ENCODE results near the gene RIOX2. TPM values are rescaled to one million over a fixed set of nuclear protein-coding genes. Genes with fewer than 3 reads are reported as not detected.

Gene RIOX2
- total RNA-seq, 1 experiment from 2014 or later: 28.4 TPM

DNA sequence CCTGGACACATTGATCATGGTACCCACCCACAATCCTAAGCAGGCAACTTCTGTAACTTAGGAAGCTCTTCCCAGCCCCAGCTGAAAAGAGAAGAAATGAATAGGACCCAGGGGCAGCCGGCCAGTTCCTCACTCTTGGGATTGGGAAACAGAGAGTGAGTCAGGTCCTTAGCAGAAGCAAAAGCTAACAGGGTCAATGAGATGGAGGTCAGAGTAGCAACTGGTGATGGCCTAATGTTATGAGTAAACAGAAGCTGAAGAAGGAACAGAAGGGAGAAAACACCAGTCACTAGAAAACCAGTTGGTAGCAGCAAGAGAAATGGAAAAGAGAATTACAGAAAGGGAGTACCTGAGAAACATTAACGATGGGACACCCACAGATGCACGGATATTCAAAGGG lies 20.0 kb downstream of the RIOX2 start:
- DNase-seq (ENCODE audit: low spot score): no peak
- Histone ChIP-seq H3K4me3 (ENCODE audit: low read depth, low read length, poor library complexity, severe bottlenecking) (no peak overlapping the region), H3K27me3 (replicated peaks; ENCODE audit: insufficient read depth, low read depth, low read length, poor library complexity) (no peaks in the 10 kb centered on the region), H3K27ac (ENCODE audit: low read depth, low read length, poor library complexity, severe bottlenecking) (no peak overlapping the region), H3K36me3 (ENCODE audit: insufficient read depth, low read length, poor library complexity, severe bottlenecking) (peaks cover 11% of the 10 kb centered on the region), H3K4me1 (ENCODE audit: insufficient read depth, low read length, poor library complexity, severe bottlenecking) (no peaks in the 10 kb centered on the region), H3K9me3 (ENCODE audit: low read depth, low read length, poor library complexity, severe bottlenecking) (no peaks in the 10 kb centered on the region)
- CTCF ChIA-PET: no interaction called here
- POLR2A ChIA-PET (ENCODE audit: low non-redundant PET): no interaction called here
- BruUV-seq (replicated peaks): no TSS peak
- TF ChIP-seq CTCF (conservative IDR thresholded peaks at IDR 0.05; ENCODE audit: low read depth, low read length): no peak
- TF ChIP-seq EZH2 (IDR thresholded peaks at IDR 0.05; ENCODE audit: borderline replicate concordance, low read depth, low read length, poor library complexity, severe bottlenecking): no peak
- intact Hi-C loops (cut with micrococcal nuclease; ENCODE audit: unreplicated experiment): no loop called here

DNA sequence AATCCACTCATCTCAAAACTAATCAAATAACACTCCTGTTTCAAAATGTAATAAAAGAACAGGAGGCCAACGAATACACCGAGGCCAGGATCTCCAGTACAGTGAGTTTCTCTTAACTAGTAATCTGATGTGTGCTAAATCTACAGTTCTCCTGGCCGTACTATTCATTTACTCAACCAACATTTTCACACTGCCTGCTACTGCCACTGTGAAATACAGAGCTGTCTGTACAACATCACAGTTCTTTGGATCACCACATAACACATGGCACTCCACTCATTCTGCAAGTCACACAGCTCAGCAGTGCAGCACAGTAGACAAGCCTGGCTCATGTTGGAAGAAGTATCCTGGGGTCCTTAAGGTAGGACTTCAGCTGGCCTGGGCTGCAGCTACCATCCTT lies 21.9 kb downstream of the RIOX2 start:
- no peak for TF ChIP-seq EZH2 (IDR thresholded peaks at IDR 0.05; ENCODE audit: borderline replicate concordance, low read depth, low read length, poor library complexity, severe bottlenecking)
- no peak for TF ChIP-seq CTCF (conservative IDR thresholded peaks at IDR 0.05; ENCODE audit: low read depth, low read length)
- no peaks in the 10 kb centered on the region for H3K27me3 ChIP-seq (replicated peaks; ENCODE audit: insufficient read depth, low read depth, low read length, poor library complexity)
- POLR2A ChIA-PET (ENCODE audit: low non-redundant PET): no interaction called here
- no peak for DNase-seq (ENCODE audit: low spot score)
- no peak overlapping the region for H3K4me3 ChIP-seq (ENCODE audit: low read depth, low read length, poor library complexity, severe bottlenecking)
- H3K4me1 ChIP-seq (ENCODE audit: insufficient read depth, low read length, poor library complexity, severe bottlenecking): no peaks in the 10 kb centered on the region
- BruUV-seq (replicated peaks): no TSS peak
- peaks cover 25% of the 10 kb centered on the region for H3K36me3 ChIP-seq (ENCODE audit: insufficient read depth, low read length, poor library complexity, severe bottlenecking)
- H3K9me3 ChIP-seq (ENCODE audit: low read depth, low read length, poor library complexity, severe bottlenecking): no peaks in the 10 kb centered on the region
- intact Hi-C loops (cut with micrococcal nuclease; ENCODE audit: unreplicated experiment): no loop called here
- H3K27ac ChIP-seq (ENCODE audit: low read depth, low read length, poor library complexity, severe bottlenecking): no peak overlapping the region
- CTCF ChIA-PET: no interaction called here

- H3K4me1 ChIP-seq (ENCODE audit: insufficient read depth, low read length, poor library complexity, severe bottlenecking): no peaks in the 10 kb centered on the region
- intact Hi-C loops (cut with micrococcal nuclease; ENCODE audit: unreplicated experiment): no loop called here
- H3K27me3 ChIP-seq (replicated peaks; ENCODE audit: insufficient read depth, low read depth, low read length, poor library complexity): no peaks in the 10 kb centered on the region
- POLR2A ChIA-PET (ENCODE audit: low non-redundant PET): no interaction called here
- CTCF ChIA-PET: no interaction called here
- no peak overlapping the region for H3K4me3 ChIP-seq (ENCODE audit: low read depth, low read length, poor library complexity, severe bottlenecking)
- no TSS peak for BruUV-seq (replicated peaks)
- H3K36me3 ChIP-seq (ENCODE audit: insufficient read depth, low read length, poor library complexity, severe bottlenecking): peaks cover 31% of the 10 kb centered on the region
- no peak for TF ChIP-seq CTCF (conservative IDR thresholded peaks at IDR 0.05; ENCODE audit: low read depth, low read length)
- no peak for TF ChIP-seq EZH2 (IDR thresholded peaks at IDR 0.05; ENCODE audit: borderline replicate concordance, low read depth, low read length, poor library complexity, severe bottlenecking)
- no peak overlapping the region for H3K27ac ChIP-seq (ENCODE audit: low read depth, low read length, poor library complexity, severe bottlenecking)
- no peaks in the 10 kb centered on the region for H3K9me3 ChIP-seq (ENCODE audit: low read depth, low read length, poor library complexity, severe bottlenecking)
- DNase-seq (ENCODE audit: low spot score): no peak
Observed at GRCh38 chr3:97949743-97950142, 22.5 kb downstream of the RIOX2 start.

All from A673 (cell line).